LoVo (cell line): ENCODE results near the gene KLHL7.
A peak's percentile ranks its signal among the peaks of the same experiment; 100 is the strongest.
"Not testable (repeated sequence)": the region's sequence is repeated elsewhere in the genome, so short reads cannot be mapped to it uniquely, and the experiment has no call there.

Source experiments
- DNase-seq: peaks from one replicate; pipeline ENCODE4 v3.0.0-alpha.2; 2016; ENCODE audit warnings: low spot score

The KLHL7 gene

DNA sequence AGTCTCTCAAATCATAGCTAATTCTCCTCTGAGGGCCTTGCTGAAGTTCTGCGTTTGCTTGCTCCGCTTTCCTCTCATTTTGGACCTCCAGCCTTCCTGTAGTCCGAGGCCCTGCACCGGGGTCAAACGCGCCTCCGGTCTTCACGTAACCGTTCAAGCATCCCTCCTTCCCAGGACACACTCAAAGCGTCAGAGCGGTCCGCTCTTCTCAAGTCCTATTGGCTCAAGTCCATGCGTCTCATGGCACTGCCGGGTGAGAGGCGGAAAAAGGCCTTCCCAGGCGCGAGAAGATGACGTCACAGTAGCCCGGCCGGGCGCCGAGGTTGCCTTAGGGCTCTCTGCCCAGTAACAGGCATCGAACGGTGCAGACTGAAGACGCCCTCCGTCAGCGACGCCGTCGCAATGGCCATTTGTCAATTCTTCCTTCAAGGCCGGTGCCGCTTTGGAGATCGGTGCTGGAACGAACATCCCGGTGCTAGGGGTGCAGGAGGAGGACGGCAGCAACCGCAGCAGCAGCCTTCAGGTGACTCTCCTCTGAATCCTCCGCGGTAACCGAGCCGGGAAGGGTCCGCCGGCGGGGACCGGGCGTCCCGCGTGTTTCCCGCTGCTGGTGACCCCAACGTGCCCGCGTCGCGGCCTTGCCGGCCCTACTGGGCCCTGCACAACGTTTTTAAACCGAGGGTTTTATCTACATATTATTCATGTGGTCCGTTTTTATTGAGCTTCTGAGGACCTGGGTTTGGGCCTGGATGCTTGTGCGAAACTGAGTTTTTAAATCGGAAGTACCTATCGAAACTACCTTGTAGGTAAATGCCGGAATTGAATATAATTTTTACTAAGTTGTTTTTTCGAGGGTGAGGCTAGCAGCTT is 76.3 kb downstream of the KLHL7 start, which contains the start of gene NUP42:
TSS of gene NUP42 (plus strand) at position 365 of the 870 bp plus-strand sequence. CDS start at position 403, 38 bp downstream.
- peak; percentile 100 for DNase-seq

DNA sequence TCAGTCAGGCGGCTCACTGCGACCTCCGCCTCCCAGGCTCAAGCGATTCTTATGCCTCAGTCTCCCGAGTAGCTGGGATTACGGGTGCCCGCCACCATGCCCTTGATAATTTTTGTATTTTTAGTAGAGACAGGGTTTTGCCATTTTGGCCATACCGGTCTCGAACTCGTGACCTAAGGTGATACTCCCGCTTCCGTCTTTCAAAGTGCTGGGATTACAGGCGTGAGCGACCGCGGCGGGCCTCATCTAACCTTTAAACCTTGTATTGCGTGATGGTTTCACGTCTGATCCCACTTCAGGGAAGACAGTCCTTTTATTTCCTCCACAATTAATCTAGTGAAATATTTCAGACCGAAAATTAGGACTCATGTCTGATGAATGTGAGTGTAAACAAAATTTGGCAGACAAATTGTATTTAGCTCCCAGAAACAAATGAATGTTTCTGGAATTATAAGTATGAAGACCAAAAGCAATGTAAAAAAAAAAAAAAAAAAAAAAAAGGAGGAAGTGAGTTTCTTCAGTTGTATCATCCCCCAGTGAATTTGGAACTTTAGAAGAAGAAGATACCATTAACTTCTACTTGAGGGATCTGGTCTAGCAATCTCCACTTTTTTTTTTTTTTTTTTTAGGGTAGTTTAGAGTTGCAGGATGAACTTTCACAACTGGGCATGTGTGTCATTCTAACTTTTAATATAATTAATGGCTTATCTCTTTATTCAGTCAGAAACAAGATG is 77.9 kb downstream of the KLHL7 start:
- no peak for DNase-seq

DNA sequence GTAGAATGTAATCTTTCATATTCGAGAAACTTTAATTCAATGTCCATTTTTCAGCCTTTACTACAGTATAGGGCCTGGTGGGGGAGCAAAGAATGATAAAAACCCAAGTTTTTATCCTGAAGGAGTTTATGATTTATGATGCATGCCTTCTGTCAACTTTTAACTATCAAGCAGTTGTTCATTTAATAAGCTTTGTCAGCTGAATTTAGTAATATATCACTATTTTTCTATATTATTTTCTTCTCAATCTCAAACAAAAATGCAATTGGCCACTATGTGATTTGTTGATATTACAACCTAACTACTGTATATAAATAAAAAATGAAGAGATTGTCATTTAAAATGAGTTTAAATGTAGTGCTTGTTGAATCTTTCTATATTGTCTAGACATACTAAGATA is 78.7 kb downstream of the KLHL7 start:
- no peak for DNase-seq

DNA sequence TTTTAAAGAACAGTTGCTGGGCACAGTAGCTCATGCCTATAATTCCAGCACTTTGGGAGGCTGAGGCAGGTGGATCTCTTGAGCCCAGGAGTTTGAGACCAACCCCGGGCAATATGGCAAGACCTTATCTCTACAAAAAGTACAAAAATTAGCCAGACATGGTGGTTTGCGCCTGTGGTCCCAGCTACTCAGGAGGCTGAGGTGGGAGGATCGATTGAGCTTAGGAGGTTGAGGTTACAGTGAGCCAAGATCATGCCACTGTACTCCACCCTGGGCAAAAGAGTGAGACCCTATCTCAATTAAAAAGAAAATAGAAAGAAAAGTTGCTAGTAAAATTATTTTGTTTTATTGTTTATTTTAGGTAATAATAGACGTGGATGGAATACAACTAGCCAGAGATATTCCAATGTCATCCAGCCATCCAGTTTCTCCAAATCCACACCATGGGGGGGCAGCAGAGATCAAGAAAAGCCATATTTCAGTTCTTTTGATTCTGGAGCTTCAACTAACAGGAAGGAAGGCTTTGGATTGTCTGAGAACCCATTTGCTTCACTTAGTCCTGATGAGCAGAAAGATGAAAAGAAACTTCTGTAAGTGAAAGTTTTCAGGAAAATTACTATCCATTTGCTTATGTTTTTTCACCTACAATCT is 79.2 kb downstream of the KLHL7 start:
- DNase-seq: peak; percentile 39

DNA sequence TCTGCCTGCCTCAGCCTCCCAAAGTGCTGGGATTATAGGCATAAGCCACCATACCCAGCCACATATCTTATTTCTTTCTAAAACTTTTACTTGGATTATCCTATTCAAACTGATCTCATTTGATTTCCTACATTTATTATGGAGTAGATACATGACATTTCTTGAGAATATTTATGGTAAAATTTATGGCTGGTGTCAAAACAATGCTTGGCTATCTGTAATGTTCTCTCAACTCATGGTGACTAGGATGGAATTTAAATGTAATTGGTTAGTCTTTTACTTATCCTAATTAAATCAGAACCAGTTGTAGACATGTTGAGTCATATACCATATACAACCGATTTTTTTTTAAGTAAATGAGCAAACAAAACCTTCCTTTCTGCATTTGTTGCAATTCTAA is 80.4 kb downstream of the KLHL7 start:
- no peak for DNase-seq

DNA sequence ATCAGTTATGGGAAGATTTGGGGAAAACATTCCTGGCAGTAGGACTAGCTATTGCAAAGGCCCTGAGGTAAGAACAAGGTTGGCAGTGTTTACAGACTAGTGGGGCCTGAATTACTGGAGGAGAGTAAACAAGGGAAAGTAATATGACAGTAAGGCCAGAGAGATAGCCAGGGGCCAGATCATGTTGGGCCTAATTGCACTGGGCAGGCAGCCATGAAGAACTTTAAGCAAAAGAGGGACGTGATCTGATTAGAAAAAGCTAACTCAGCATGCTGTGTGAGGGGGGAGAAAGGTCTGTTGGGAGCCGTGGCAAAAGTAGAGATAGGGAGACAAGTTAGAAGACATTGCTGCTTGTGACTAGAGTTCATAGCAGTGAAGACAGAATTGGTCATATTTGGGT is 85.4 kb downstream of the KLHL7 start:
- DNase-seq: no peak

DNA sequence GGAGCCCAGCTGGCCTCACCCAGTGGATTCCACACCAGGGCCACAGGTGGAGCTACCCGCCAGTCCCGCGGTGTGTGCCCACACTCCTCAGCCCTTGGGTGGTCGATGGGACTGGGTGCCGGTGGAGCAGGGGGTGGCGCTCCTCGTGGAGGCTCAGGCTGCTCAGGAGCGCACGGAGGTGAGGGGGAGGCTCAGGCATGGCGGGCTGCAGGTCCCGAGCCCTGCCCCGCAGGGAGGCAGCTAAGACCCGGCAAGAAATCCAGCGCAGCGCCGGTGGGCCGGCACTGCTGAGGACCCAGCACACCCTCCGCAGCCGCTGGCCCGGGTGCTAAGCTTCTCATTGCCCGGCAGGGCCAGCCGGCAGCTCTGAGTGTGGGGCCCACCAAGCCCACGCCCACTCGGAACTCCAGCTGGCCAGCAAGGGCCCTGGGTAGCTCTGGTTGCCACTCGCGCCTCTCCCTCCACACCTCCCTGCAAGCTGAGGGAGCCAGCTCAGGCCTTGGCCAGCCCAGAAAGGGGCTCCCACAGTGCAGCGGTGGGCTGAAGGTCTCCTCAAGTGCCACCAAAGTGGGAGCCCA is 88.2 kb downstream of the KLHL7 start:
- DNase-seq: not testable (repeated sequence)

DNA sequence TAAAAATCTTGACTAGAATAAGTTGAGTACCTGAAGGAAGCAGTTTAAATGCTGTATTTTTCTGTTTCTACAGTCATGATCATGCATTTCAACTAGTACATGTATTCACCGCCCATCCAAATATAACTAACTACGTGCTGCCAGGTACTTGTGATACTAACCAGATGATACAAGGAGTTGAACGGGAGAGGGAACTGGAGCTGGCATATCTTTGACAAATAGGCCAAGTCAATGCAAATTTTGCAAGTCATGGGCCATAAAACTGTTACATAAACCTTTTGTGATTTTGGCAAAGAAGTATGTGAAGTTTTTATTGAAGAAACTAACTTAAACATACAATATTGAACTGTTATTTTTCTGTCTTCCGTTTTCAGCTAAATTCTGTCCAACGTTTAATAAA is 90.7 kb downstream of the KLHL7 start:
- DNase-seq: no peak

DNA sequence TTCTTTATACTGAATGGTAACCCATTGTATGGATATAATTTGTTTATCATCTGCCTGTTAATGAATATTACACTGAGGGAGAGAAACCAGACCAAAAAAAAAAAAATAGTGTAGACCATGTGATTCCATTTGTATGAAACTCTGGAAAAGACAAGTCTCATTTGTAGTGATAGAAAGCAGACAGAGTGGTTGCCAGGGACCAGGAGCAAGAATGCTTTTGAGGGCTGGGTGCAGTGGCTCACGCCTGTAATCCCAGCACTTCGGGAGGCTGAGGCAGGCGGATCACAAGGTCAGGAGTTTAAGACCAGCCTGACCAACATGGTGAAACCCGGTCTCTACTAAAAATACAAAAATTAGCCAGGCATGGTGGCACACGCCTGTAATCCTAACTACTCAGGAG is 92.2 kb downstream of the KLHL7 start:
- not testable (repeated sequence) for DNase-seq

DNA sequence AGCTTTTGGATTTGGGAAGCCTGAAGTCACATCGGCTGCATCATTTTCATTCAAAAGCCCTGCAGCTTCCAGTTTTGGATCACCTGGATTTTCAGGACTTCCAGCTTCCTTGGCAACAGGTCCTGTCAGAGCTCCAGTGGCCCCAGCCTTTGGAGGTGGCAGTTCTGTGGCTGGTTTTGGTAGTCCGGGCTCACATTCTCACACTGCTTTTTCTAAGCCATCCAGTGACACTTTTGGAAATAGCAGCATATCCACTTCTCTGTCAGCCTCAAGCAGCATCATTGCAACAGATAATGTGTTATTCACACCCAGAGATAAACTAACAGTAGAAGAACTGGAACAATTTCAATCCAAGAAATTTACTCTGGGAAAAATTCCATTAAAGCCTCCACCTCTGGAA is 94.7 kb downstream of the KLHL7 start:
- no peak for DNase-seq

DNA sequence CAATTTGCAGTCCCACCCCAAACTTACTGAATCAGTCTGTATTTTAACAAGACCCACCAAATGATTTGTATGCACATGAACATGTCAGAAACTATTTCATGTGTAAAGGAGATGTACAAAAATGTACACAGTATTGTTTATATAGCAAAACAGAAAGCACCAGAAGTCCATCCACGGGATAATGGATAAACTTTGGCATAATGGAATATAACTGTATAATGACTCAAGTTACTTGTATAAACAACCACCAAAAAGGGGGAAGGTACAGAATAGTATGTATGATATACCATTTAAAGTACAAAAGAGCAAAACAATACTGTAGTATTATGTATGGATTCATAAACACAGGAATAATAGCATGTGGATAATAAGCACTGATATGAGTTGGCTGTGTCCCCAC is 98.7 kb downstream of the KLHL7 start:
- DNase-seq: no peak

DNA sequence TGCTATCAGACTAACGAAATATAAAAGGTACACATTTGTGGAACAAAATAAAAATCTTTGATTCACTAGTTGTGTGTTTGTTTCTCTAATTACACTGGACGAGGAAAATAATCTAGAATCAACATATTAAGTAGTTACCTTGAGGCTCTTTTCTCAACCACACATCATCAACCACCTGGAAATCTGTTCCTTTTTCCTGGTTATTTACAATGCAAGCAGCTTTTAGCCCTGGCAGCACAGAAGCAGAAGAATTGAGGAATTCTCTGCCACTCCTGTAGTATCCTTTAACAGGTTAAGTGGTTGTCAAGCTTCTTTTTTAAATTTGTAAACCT is 100.0 kb downstream of the KLHL7 start:
- DNase-seq: no peak

DNA sequence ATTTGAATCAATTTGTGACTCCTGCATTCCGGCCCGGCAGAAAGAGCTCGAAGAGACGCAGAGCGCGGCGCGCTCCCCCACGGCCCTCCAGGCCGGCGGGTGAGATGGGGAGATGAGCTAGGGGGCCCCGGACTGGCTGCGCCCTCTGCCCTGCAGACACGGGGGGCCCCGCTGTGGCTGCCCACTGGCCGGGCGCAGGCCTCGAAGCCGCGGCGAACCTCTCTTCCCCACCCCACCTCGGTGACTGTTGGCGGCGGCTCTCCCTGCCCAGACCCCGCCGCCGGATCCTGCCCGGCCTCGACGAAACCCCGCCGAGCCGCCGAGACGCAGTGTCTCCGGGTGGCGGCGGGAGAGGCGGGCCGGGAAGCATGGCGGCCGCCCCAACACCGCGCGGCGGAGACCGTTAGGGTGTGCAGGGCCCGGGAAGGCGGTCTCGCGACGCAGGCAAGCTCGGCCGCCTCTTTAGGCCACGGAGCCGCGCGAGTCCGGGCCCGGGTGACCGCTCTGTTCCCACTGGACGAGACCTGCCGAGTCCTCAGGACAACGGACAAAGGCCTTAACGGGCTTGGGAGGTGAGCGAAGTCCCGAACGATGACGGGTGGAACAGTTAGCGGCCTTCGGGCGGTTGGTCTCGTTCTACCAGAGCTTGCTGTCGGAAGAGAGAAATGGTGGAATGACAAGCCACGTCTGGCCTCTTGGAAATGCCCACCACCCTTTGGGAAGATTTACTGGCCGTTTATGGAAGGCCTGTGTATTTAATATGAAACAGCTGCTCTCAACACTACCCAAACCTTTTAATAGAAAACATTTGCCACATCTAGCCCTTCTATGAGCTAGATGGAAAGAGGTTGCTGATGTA is 100.6 kb downstream of the KLHL7 start:
- DNase-seq: no peak

DNA sequence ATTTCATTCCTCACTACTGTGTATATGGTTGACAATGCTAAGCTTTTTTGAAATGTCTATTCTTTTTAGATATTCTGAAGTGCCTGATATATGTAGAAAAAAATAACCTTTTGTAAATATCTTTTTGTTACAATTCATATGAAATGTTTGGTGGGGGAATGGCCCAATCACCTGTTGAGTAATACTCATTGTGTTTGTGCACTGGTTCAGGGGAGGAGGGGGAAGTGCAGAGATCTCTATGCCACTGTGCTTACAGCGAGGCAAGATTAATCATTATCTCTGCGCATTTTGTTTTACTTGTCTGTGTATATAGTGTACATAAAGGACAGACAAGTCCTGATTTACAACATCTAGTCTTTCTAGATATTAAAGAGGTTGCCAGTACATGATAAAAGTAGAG is 101.4 kb downstream of the KLHL7 start:
- no peak for DNase-seq

DNA sequence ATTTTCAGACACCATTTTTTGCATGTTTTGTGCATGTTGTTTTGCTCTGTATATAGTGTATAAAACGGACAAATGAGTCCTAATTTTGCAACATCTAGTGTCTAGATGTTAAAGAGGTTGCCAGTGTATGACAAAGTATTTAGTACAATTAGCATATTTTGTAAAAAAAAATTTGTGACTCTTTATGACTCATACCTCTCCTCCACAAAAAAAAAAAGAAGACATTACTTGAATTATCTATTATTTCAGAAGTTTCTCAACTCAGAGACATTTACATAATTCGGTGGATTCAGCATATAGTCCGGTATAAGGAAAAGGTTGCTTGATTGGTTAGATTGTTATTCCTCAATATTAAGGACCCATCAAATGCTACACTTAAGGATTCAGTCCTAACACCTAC is 102.3 kb downstream of the KLHL7 start:
- no peak for DNase-seq

DNA sequence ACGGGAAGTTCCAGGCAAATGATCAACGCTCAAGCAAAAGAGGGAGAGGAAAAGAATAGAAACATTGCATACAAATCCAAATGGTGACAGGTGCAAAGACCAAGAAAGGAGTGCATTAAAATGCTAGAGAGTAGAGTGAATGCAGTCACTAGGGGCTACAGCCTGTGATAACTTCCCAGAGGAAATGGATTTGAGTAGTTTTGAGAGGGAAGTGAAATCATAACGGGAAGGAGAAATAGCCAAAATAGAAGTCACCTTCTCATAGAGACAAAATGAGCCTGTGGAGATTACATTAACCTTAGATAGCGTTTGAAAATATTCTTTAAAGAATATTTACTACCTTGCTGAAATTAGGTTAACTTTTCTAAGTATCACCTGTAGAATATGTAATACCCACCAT is 102.7 kb downstream of the KLHL7 start:
- DNase-seq: no peak

DNA sequence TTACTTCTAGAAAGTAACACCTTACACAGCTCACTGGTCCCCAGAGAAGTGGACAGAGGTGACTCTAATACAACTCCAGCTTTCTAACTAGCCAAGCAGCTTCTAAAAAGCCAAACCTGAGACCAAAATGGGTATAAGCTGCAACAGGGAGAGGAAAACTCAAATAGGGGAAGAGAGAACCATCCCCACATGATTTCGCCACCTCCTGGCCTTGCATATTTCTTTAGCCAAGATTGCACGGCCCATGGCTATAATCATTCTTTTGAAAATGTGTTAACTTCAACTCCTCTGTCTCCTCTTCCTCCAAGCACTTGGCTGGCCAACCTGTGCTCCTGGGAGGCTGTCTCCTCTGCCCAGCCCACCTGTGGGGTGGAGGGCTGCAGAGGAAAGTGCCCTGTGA is 104.9 kb downstream of the KLHL7 start:
- no peak for DNase-seq

DNA sequence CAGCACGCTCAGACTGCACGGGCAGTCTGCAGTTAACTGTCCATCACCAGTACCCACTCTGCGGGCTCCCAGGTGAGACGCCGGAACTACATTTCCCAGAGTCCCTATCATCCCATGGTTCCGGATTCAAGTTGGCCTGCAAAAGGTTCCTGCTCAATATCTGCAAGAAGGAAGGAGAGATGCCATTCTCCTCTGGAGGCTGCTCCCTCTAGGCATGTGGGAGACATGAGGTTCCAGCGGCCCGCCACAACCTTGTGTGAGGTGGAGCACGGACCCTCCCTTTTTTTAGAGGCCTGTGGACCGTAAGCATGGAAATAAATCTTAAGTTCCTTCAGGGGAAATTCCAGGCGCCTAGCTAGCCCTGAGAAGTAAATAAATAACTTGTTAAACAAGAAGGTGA is 106.0 kb downstream of the KLHL7 start:
- no peak for DNase-seq

DNA sequence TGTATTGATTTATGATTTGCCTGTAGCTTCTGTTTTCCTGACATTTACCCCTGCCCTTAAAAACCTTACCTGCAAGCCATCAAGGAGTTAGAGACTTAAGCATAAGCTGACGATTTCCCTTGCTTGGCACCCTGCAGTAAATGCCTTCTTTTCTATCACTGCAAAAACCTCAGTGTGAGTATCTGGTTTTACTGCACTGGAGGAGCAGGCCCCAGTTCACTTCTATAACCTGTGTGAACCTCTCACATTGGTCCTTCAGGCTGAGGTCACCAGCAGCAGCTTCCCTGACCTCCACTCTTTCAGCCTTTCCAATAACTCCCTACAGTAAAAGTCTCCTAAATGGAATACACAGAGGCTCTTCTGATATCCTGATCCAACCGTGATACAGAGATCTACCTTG is 106.8 kb downstream of the KLHL7 start:
- no peak for DNase-seq

DNA sequence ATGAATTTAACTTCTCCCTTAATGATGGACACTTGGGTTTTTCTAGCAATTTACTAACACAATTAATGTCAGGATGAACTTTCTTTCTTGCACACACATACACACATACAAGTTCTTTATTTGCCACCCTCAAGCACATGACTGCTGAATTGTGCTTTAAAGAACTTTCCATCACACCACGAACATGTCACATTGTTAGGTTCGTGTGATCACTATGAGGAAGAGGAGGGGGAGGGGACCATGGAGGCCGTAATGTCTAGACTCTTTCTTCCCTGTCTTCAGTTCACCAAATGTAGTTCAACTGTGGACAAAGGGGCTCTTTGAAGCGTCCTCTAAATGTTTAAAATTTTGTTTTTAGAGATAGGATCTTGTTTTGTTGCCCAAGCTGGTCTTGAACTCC is 107.3 kb downstream of the KLHL7 start:
- DNase-seq: no peak

DNA sequence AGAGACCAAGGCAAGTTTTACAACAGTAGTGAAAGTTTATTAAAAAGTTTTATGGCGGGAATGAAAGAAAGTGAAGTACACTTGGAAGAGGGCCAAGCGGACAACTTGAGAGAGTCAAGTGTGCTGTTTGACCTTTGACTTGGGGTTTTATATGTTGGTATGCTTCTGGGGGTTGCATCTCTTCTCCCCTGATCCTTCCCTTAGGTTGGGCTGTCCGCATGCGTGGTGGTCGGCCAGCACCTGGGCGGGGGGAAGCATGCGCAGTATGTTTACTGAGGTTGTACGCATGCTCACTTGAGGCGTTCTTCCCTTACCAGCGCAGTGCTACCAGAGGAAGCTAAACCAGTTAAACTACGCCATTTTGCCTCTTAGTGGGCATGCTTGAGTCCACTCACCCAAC is 108.2 kb downstream of the KLHL7 start:
- no peak for DNase-seq

DNA sequence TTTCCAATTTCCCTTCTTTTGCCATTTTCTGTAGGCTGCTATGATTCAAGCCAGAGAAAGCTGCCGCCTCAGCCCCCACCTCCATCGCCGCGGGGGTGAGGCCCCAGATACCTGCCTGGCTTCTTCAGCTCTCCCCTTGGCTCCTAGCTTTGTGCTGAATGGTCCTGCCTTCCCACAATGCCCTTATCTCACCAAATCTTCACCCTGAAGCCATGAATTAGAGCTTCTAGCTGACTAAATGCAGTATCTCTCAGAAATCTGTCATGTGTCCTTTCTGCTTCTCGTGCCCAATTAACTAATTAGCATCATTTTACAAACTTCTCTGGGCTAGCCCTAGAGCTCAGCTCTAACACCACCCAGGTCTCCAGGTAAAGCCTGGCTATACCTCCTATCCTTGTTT is 108.8 kb downstream of the KLHL7 start:
- no peak for DNase-seq
